Measurements from ENCODE around the gene SPDYE16.
"Not testable (repeated sequence)": the region's sequence is repeated elsewhere in the genome, so short reads cannot be mapped to it uniquely, and the experiment has no call there.

Gene SPDYE16

DNA sequence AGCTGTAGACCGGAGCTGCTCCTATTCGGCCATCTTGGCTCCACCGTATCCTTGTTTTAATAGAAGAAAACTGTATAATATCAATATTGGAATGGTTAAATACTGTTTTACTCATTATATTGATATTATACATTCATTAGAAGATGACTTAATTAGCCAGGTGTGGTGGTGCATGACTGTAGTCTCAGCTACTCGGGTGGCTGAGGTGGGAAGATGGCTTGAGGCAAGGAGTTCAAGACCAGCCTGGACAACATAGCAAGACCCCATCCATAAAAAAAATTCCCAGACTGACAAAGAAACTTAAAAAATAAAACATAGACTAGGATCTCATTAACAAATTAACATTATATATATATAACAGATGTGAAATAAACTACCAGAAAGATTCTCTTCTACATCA is 24.2 kb upstream of the SPDYE16 start:
- not testable (repeated sequence) for H3K9ac ChIP-seq (ENCODE audit: low read depth, low read length); H3K9me3 ChIP-seq (ENCODE audit: control insufficient read depth, insufficient read depth, low read length); H3K4me1 ChIP-seq (ENCODE audit: insufficient read depth, low read length); H3K36me3 ChIP-seq (ENCODE audit: insufficient read depth, low read length)

DNA sequence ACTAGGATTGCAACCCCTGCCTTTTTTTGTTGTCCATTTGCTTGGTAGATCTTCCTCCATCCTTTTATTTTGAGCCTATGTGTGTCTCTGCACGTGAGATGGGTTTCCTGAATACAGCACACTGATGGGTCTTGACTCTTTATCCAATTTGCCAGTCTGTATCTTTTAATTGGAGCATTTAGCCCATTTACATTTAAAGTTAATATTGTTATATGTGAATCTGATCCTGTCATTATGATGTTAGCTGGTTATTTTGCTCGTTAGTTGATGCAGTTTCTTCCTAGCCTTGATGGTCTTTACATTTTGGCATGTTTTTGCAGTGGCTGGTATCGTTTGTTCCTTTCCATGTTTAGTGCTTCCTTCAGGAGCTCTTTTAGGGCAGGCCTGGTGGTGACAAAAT is 21.9 kb upstream of the SPDYE16 start:
- H3K9me3 ChIP-seq (ENCODE audit: control insufficient read depth, insufficient read depth, low read length); H3K36me3 ChIP-seq (ENCODE audit: insufficient read depth, low read length); H3K9ac ChIP-seq (ENCODE audit: low read depth, low read length); H3K4me1 ChIP-seq (ENCODE audit: insufficient read depth, low read length): not testable (repeated sequence)

DNA sequence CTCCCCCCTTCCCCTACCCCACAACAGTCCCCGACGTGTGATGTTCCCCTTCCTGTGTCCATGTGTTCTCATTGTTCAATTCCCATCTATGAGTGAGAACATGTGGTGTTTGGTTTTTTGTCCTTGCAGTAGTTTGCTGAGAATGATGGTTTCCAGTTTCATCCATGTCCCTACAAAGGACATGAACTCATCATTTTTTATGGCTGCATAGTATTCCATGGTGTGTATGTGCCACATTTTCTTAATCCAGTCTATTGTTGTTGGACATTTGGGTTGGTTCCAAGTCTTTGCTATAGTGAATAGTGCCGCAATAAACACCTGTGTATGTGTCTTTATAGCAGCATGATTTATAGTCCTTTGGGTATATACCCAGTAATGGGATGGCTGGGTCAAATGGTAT is 18.2 kb upstream of the SPDYE16 start:
- not testable (repeated sequence) for H3K9ac ChIP-seq (ENCODE audit: low read depth, low read length); H3K9me3 ChIP-seq (ENCODE audit: control insufficient read depth, insufficient read depth, low read length); H3K4me1 ChIP-seq (ENCODE audit: insufficient read depth, low read length); H3K36me3 ChIP-seq (ENCODE audit: insufficient read depth, low read length)

DNA sequence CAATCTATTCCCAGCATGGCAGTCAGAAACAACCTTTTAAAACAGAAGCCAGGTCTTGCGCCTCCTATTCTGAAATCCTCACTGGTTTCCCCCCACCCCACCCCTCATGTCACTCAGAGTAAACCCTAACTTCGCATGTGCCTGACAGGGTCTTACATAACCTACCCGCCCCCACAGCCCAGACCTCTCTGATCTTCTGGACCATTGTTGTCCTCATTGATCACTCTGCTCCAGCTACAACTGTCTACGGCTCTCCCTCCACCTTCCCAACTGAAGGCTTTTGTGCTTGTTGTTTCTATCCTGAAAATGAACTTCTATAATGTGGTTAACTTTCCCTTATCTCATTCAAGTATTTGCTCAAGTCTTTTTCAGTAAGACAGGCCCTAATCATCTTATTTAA is 17.1 kb upstream of the SPDYE16 start:
- H3K9me3 ChIP-seq (ENCODE audit: control insufficient read depth, insufficient read depth, low read length); H3K9ac ChIP-seq (ENCODE audit: low read depth, low read length); H3K36me3 ChIP-seq (ENCODE audit: insufficient read depth, low read length); H3K4me1 ChIP-seq (ENCODE audit: insufficient read depth, low read length): not testable (repeated sequence)

DNA sequence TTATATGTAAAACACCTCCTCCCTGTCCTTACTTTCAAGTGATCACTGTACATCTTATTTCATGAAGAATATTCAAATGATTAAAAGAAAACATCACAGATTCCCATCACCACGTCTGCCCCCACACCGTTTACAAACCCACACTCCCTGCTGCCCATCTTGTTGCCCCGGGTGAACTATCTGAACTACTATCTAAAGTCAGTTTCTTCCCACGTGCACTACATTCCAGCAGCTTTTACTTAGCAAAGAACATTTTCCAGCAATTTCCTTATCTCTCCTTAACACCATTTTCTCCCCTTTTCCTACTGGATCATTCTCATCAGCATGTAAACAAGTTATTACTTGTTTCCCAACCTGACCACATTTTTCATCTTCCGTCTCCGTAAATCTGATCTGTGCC is 16.6 kb upstream of the SPDYE16 start:
- H3K4me1 ChIP-seq (ENCODE audit: insufficient read depth, low read length); H3K36me3 ChIP-seq (ENCODE audit: insufficient read depth, low read length); H3K9me3 ChIP-seq (ENCODE audit: control insufficient read depth, insufficient read depth, low read length); H3K9ac ChIP-seq (ENCODE audit: low read depth, low read length): not testable (repeated sequence)

DNA sequence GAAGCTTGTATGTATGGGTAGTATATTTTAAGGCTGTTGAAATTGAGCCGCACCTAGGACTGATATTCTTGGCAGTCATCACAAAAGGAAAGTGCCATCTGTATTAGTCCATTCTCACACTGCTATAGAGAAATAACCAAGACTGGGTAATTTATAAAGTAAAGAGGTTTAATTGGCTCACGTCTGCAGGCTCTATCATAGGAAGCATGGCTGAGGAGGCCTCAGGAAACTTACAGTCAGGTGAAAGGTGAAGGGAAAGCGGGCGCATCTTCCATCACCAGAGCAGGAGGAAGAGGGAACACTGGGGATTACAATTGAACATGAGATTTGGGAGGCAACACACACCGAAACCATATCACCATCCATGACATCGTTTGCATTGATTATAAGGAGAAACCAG is 8.9 kb upstream of the SPDYE16 start:
- H3K9ac ChIP-seq (ENCODE audit: low read depth, low read length); H3K36me3 ChIP-seq (ENCODE audit: insufficient read depth, low read length); H3K4me1 ChIP-seq (ENCODE audit: insufficient read depth, low read length); H3K9me3 ChIP-seq (ENCODE audit: control insufficient read depth, insufficient read depth, low read length): not testable (repeated sequence)

DNA sequence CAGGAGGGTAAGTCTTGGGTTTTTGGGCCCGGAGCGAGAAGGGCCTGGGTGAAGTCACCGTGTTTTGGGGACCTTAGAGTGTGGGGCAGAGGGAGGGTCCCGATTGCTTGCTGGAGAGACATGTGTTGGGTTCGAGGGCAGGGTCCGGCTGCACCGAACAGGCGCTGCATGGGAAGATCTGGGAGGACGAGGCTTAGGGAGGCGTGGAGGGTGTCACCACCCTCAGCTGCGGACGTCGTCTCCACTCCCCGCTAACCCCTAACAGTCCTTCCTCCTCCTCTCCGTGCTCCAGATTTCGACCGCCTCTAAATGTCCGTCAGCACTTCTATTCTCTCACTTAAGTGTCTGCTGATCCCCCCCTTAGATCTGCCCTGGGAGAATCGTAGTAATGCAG is 6.8 kb upstream of the SPDYE16 start:
- H3K4me1 ChIP-seq (ENCODE audit: insufficient read depth, low read length): not testable (repeated sequence)
- H3K9ac ChIP-seq (ENCODE audit: low read depth, low read length): peak overlapping the region; percentile 75

DNA sequence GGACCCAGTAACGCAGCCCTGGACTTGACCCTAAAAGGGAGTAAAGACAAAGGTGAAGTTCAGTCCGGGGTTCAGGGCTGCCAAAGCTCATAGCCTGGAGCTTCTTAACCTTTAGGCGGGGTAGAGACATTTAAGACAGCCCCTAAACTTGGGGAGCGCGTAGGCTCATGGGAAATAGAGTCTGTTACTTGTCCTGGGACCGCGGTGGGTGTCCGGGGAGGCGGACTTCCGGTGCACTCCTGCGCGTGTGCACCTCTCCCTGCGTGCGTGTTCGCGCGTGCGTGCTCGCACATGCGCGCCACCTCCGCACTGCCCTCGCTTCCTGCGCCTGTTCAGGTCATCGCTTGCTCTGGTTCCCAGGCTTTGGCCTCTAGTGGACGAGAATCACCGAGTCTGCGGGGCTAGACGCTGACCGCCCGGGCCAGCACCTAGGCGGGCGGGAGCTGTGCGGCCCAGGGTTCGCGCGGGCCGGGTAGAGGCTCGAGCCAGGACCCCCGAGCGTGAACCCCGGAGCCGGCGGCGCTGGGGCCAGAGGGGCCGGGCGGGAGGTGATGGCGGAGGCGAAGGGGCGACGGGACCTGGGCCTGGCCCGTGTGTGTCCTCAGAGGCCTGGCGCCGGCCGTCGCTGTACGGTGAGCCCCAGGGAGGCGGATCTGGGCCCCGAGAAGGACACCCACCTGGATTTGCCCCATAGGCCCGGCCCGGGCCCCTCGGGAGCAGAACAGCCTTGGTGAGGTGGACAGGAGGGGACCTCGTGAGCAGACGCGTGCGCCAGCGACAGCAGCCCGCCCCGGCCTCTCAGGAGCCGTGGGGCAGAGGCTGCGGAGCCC is 6.1 kb upstream of the SPDYE16 start:
- not testable (repeated sequence) for H3K36me3 ChIP-seq (ENCODE audit: insufficient read depth, low read length)

More for the DNA sequence above, 6.8 kb upstream of the SPDYE16 start:
- H3K36me3 ChIP-seq (ENCODE audit: insufficient read depth, low read length); H3K9me3 ChIP-seq (ENCODE audit: control insufficient read depth, insufficient read depth, low read length): not testable (repeated sequence)

DNA sequence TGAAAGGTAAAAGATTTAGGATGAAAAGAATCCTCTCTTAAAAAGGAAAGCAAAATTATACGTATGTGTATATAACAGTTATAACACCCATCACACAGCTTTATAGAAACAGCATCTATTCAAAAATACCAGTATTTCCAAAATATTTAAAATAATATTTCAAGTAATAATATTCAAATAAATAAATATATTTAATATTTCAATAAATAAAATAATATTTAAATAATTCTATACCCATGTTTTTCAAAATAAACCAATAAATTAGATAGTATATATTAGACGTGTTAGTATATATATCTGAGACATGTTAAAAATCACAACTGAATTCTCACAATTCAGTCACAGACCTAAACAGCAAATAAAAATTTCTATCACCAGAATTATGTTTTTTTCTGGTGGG is 11.5 kb downstream of the SPDYE16 start:
- H3K4me1 ChIP-seq (ENCODE audit: insufficient read depth, low read length); H3K9ac ChIP-seq (ENCODE audit: low read depth, low read length); H3K36me3 ChIP-seq (ENCODE audit: insufficient read depth, low read length); H3K9me3 ChIP-seq (ENCODE audit: control insufficient read depth, insufficient read depth, low read length): not testable (repeated sequence)

More for the DNA sequence above, 6.1 kb upstream of the SPDYE16 start:
- not testable (repeated sequence) for H3K9me3 ChIP-seq (ENCODE audit: control insufficient read depth, insufficient read depth, low read length); H3K4me1 ChIP-seq (ENCODE audit: insufficient read depth, low read length)
- H3K9ac ChIP-seq (ENCODE audit: low read depth, low read length): peak overlapping the region; percentile 75

DNA sequence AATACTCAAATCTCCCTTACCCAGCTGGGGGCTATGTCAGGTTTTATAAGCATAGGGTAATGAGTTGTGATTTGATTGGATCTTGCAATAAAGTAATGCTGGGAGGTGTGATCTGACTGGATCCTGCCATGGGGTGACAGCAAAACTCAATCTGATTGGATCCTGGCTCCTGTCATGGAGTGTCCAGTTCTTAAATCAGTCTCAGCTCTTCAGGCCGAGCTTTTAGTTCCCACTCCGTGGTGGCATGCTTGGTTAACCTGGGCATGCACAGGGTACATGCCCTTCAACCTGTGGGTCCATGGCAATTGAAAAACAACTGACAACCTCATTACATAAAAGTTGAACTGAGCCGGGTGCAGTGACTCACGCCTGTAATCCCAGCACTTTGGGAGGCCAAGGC is 16.9 kb downstream of the SPDYE16 start:
- H3K36me3 ChIP-seq (ENCODE audit: insufficient read depth, low read length); H3K4me1 ChIP-seq (ENCODE audit: insufficient read depth, low read length); H3K9me3 ChIP-seq (ENCODE audit: control insufficient read depth, insufficient read depth, low read length); H3K9ac ChIP-seq (ENCODE audit: low read depth, low read length): not testable (repeated sequence)

DNA sequence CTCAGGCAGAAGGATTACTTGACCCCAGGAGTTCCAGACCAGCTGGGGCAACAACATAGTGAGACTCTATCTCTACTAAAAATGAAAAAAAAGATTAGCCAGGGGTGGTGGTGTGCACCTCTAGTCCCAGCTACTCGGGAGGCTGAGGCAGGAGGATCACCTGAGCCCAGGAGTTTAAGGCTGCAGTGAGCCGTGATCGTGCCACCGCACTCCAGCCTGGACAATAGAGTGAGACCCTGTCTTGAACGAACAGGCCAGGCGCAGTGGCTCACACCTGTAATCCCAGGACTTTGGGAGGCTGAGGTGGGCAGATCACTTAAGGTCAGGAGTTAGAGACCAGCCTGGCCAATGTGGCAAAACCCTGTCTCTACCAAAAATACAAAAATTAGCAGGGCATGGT is 26.2 kb downstream of the SPDYE16 start:
- H3K9ac ChIP-seq (ENCODE audit: low read depth, low read length); H3K9me3 ChIP-seq (ENCODE audit: control insufficient read depth, insufficient read depth, low read length); H3K4me1 ChIP-seq (ENCODE audit: insufficient read depth, low read length); H3K36me3 ChIP-seq (ENCODE audit: insufficient read depth, low read length): not testable (repeated sequence)

DNA sequence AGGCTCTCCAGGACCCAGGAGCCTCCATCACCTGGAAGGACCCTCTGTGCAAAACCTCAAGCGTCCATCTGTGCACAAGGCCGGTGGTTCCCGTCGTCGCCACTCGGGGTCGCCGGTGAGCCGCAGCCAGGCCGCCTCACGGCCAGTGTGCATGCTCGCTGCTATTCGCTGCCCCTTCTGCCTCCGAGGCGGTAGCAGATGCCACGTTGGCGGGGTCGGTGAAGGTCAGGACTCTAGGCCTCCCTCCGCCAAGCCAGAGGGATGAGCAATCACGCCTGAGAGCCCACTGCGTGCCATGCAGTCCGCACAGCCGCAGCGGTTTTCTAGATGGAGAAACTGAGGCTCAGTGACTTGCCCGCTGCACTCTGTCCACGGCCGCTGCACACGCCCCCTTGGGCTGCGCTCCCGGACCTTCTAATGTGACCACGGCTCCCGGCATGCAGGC is 27.1 kb downstream of the SPDYE16 start:
- Histone ChIP-seq H3K9me3 (ENCODE audit: control insufficient read depth, insufficient read depth, low read length) (no peaks in the 10 kb centered on the region), H3K9ac (ENCODE audit: low read depth, low read length) (no peak overlapping the region), H3K4me1 (ENCODE audit: insufficient read depth, low read length) (no peaks in the 10 kb centered on the region; the same call in 1 of the 2 replicates), H3K36me3 (ENCODE audit: insufficient read depth, low read length) (no peaks in the 10 kb centered on the region)

DNA sequence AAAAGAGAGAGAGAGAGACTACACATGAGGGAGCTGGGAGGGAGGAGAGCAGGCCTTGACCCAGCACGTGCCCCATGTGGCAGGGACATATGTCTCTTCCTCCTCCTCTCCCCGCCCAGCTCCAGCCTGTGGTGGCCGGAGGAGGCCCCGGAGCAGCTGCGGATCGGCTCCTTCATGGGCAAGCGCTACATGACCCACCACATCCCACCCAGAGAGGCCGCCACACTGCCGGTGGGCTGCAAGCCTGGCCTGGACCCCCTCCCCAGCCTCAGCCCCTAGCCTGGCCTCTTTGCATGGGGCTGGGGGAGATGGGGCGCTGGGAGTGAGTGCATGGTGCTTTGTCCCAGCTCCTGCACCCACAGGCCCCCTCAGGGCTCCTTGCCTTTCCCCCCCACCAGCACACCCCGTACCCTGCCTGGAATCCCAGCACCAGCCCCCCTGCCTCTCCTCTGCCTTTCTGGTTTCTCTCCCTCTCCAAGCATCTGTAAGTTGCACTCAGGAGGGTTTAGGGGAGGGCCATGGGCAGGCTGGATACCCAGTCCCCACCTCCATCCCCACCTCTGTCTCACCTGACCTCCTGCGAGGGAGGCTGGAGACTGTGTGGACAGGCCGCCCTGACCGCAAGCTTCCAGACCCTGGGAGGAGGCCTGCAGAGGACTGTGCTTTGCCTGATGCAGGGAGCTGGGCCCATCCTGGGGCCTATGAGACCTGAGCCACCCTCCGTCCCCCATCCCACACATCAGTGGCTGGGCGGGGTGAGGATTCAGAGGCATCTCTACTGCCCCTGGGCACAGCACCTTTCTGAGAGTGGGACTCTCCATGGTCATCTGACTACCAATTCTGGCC is 27.9 kb downstream of the SPDYE16 start:
- Histone ChIP-seq H3K9ac (ENCODE audit: low read depth, low read length) (no peak overlapping the region), H3K36me3 (ENCODE audit: insufficient read depth, low read length) (no peaks in the 10 kb centered on the region), H3K9me3 (ENCODE audit: control insufficient read depth, insufficient read depth, low read length) (no peaks in the 10 kb centered on the region), H3K4me1 (ENCODE audit: insufficient read depth, low read length) (peaks cover under 1% of the 10 kb centered on the region; the same call in 1 of the 2 replicates)

DNA sequence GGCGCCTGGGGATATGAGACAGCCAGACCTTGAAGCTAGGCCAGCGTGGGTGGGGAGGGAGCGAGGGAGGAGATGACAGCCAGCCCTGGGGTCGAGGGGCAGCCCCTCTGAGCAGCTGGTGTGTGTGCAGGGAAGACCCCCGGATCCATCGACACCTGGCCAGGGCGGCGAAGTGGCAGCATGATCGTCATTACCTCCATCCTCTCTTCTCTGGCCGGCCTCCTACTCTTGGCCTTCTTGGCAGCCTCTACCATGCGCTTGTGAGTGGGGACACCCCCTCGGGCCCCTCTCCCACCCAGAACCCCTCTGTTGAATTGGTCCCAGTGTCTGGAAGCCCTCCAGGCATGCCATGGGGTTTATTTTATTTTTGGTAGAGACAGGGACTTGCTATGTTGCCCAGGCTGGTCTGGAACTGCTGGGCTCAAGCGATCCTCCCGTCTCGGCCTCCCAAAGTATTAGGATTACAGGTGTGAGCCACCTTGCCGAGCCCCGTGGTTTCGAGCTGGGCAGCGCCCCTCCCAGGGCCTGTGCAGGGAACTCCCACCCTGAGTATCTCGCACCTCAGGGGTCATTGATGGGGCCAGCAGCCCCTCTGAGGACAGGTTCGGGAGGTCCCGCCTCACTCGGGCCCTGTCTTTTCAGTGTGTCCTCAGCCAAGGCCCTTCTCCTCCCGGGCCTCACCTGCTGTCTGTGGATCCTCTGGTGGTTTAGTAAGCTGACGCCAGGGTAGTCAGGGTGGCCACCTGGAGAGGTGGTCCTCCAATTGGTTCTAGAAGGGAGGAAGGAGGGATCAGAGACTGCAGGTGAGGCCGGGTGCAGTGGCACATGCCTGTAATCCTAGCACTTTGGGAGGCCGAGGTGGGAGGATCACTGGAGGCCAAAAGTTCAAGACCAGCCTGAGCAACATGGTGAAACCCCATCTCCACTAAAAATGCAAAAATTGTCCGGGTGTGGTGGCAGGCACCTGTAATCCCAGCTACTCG is 29.0 kb downstream of the SPDYE16 start:
- Histone ChIP-seq H3K9me3 (ENCODE audit: control insufficient read depth, insufficient read depth, low read length) (no peaks in the 10 kb centered on the region), H3K36me3 (ENCODE audit: insufficient read depth, low read length) (no peaks in the 10 kb centered on the region), H3K9ac (ENCODE audit: low read depth, low read length) (no peak overlapping the region), H3K4me1 (ENCODE audit: insufficient read depth, low read length) (peaks cover 6% of the 10 kb centered on the region; the same call in 1 of the 2 replicates)

All from ES-I3 (cell line).